DMS114 treated with DMSO at 0.1 percent for 48 hours (cell line): ENCODE measurements around the gene CDS2.

Experiments used
- DNase-seq: peaks from one replicate; lab custom pipeline; 2025; ENCODE audit not compliant: unreplicated experiment; lab: John Stamatoyannopoulos, UW

CDS2 gene

GRCh38 chr20:5207138-5207537 lies 80.3 kb downstream of the CDS2 start:
- no peak for DNase-seq

- DNase-seq: no peak
These were observed 85.3 kb downstream of the CDS2 start for GRCh38 chr20:5211803-5212714.

GRCh38 chr20:5212907-5213487 lies 86.2 kb downstream of the CDS2 start:
- no peak for DNase-seq

- DNase-seq: no peak
These were observed 88.0 kb downstream of the CDS2 start for GRCh38 chr20:5214826-5215225.

GRCh38 chr20:5215672-5216304 lies 89.0 kb downstream of the CDS2 start:
- DNase-seq: no peak

- no peak for DNase-seq
These were observed 89.9 kb downstream of the CDS2 start for GRCh38 chr20:5216663-5217062.

- no peak for DNase-seq
These were observed 90.8 kb downstream of the CDS2 start for GRCh38 chr20:5217616-5218015.

GRCh38 chr20:5220321-5221060 lies 93.7 kb downstream of the CDS2 start:
- no peak for DNase-seq

- DNase-seq: no peak
These were observed 94.2 kb downstream of the CDS2 start for GRCh38 chr20:5221061-5221430.

GRCh38 chr20:5222919-5223634 lies 96.3 kb downstream of the CDS2 start:
- no peak for DNase-seq

GRCh38 chr20:5230544-5230943 lies 103.7 kb downstream of the CDS2 start:
- DNase-seq: no peak

GRCh38 chr20:5234158-5234557 lies 107.3 kb downstream of the CDS2 start:
- DNase-seq: no peak

- DNase-seq: no peak
These were observed 108.2 kb downstream of the CDS2 start for GRCh38 chr20:5234978-5235377.
